AG10803 (cell line): ENCODE measurements around the gene ZNF574.

Experiments used
- DNase-seq: peaks from one replicate; pipeline ENCODE4 v3.0.0; 2010; ENCODE audit warnings: low read depth
- H3K4me3 ChIP-seq: 2 replicates; pipeline ENCODE4 v1.5.1; 2011; ENCODE audit warnings: mild to moderate bottlenecking, low read length, control low read depth
- TF ChIP-seq, protein P1 (sequence below): conservative IDR thresholded peaks from 2 replicates; pipeline ENCODE4 v1.5.1; 2011; ENCODE audit warnings: mild to moderate bottlenecking, low read length, control low read depth, inconsistent platforms

The ZNF574 gene

GRCh38 chr19:42048992-42049391 is 27.0 kb upstream of the ZNF574 start:
- no peak for DNase-seq
- no peak overlapping the region for H3K4me3 ChIP-seq
- TF ChIP-seq, protein P1, sequence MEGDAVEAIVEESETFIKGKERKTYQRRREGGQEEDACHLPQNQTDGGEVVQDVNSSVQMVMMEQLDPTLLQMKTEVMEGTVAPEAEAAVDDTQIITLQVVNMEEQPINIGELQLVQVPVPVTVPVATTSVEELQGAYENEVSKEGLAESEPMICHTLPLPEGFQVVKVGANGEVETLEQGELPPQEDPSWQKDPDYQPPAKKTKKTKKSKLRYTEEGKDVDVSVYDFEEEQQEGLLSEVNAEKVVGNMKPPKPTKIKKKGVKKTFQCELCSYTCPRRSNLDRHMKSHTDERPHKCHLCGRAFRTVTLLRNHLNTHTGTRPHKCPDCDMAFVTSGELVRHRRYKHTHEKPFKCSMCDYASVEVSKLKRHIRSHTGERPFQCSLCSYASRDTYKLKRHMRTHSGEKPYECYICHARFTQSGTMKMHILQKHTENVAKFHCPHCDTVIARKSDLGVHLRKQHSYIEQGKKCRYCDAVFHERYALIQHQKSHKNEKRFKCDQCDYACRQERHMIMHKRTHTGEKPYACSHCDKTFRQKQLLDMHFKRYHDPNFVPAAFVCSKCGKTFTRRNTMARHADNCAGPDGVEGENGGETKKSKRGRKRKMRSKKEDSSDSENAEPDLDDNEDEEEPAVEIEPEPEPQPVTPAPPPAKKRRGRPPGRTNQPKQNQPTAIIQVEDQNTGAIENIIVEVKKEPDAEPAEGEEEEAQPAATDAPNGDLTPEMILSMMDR, result no peak

- no peak overlapping the region for H3K4me3 ChIP-seq
- TF ChIP-seq, protein P1, result no peak
- DNase-seq, result no peak
These were observed 24.5 kb upstream of the ZNF574 start for GRCh38 chr19:42051166-42052115.

DNA sequence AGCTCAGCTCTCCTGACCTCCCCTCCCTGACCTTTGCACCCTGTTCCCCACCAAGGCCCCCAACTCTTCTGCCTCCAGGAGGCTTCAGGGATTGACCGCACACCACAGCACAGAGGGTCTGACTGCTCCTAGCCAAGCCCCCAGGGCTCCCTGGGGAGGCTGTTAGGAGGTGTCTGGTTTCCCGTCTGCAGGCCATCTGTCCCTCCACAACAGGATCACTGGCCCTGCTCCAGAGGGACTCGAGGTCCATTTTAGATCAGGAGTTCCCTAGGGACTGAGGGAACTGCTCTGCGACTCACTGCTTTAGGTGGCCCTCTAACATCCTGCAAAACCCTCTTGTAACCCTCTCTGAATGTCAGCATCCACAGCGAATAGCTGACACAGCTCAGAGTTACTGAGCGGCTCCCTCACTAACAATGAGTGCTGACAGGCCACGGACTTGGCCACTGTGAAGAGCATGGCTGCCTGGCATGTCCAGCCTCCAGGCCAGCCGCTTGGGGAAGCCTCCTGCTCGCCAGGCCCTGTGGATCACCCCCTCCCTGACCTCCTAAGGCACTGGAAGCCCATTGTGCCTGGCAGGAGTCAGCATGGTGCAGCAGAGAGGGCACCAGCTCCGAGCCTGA is 23.6 kb upstream of the ZNF574 start:
- H3K4me3 ChIP-seq, result no peak overlapping the region
- TF ChIP-seq, protein P1, result no peak
- no peak for DNase-seq

DNA sequence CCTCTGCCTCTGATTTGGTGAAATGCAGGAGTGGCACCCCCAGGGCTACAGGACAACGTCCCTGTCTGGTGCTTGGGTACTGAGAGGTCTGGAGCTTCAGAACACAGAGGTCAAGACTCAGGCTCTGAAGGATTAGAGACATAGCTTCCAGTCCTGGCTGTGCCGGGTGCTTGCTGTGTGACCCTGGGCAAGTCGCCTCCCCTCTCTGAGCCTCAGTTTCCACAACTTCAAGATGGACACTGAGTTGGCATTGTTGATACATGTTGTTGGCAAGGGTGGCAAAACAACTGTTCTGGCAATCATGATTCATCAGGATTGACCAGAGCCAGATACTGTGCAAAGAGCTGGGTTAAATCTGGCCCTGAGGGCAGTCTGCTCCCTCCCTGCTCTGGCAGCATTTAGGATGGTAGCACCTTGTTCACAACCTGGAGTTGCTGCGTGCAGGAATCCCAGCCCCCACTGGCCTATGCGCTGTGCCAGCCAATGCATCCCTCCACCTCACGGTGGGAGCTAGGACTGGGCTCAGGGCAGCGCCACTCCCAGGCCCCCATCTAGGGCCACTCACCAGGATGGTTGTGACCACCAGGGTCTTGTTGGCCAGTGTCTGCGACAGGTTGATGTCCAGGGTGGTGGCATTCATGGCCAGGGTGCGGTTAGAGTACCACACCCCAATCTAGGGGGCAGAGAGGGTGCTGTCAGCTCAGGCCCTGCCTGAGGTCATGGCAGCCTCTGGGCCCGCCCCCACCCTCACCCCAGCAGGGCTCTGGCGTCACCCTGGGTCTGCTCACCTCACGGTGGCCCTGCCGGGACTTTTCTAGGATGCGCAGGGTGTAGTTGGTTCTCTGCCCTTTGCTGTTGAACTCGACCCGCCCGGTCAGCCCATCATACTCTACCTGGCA is 22.7 kb upstream of the ZNF574 start:
- no peak overlapping the region for H3K4me3 ChIP-seq
- DNase-seq, result no peak
- TF ChIP-seq, protein P1, result no peak

DNA sequence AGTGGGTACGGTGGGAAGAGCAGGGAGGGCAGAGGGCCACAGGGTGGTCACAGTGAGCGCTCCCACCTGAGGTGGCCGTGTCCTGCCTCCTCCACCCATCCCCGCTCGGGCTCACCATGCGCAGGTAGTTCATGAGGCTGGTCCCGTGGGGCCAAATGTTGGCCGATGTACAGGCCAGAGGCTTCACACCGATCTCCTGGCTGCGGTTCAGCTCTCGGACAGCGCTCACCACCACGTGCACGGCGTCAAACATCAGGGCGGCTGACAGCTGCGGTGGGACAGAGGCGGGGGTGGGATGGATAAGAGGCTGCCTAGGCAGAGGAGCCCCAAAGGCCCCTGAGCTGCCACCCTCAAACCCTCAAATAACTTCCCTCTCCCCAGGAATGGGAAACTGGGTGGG is 21.8 kb upstream of the ZNF574 start:
- DNase-seq, result no peak
- TF ChIP-seq, protein P1, result no peak
- H3K4me3 ChIP-seq, result no peak overlapping the region

GRCh38 chr19:42057846-42058245 is 18.1 kb upstream of the ZNF574 start:
- no peak for DNase-seq
- H3K4me3 ChIP-seq, result no peak overlapping the region
- TF ChIP-seq, protein P1, result no peak
